NCI-H2081 (cell line): Measurements from ENCODE around the gene DPH5.

Source experiments
- DNase-seq, 2 experiments: peaks; one replicate each; lab custom pipeline; 2025; lab: John Stamatoyannopoulos, UW

DPH5 gene

GRCh38 chr1:101030881-101031280 is 5.3 kb upstream of the DPH5 start:
- DNase-seq, result no peak

DNA sequence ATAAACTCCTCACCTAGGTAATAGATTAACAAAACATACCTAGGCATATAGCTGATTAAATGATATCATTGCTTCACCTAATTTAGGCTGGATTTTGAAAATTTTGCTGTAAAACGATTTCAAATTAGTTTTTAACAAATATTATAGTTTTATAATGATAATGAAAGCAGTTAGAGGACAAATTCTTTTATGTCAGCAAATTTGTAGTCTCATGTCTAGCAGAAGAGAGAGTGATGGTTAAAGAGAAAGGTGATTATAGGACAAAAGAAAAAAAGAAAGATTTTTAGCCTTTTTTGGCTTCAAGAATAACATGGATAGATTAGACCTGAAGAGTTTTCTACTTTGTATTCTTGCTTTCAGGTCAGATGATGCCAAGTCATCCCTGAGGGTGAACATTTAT is 3.6 kb upstream of the DPH5 start:
- DNase-seq, result no peak

- DNase-seq, result no peak
Measured at GRCh38 chr1:101028466-101028865, 2.9 kb upstream of the DPH5 start.

- DNase-seq, result no peak
Measured at GRCh38 chr1:101027194-101027772, 1.7 kb upstream of the DPH5 start.

- DNase-seq, result no peak
Measured at GRCh38 chr1:101026430-101026788, 825 bp upstream of the DPH5 start.

- no peak for DNase-seq
Measured at GRCh38 chr1:101025283-101025656, 314 bp downstream of the DPH5 start.

DNA sequence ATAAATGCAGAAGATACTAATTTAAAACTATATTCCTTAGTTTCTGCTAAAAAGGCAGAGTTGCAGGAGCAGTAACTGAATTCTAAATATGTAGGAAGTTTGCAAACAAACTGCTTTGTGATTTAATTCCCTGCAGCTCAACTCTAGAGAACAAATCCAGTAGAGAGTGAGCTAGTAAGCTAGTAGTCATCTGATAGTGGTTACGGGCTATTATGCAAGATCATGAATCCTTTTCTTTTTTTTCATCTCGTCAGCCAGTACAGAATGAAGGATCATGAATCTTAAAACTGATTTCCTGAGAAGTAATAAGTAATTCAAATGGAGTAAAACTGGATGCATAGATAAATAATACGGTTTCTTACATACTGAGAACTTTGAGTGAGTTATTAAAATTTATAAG is 3.3 kb downstream of the DPH5 start:
- no peak for DNase-seq

DNA sequence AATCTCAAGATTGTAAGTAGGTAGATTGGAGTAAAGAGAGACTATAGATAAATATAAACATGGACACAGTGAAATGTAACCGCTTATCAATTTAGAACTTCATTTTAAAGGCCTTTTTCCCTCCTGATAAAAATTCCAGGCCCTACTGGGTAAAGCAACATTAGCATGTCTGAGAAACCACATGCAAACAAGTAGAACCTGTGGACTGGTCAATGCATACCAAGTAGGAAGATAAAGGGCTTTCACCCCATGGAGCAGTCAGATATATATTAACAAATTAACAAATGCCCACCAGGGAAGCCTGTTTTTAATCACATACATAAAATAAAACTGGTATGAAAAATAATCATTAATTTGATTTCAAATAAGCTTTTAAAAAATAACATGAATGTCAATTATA is 8.1 kb downstream of the DPH5 start:
- no peak for DNase-seq

DNA sequence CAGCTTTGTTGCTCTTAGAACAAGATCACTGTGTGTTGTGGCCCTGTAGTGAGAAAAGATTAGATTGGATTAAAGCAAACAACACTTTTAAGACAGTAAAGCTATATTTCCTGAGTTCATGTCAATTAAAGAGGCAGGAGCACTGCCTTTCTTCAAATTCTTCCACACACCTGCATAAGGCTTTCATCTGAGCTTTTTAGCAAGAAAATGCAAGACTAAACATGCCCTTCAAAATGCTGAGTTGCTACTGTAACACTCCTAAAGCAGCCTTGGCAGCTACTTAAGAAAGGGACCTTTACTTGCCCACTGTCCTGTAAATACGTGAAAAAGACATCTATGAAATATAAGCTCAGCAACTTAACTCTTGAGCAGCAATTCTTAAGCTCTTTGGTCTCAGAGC is 11.8 kb downstream of the DPH5 start:
- DNase-seq, result no peak

DNA sequence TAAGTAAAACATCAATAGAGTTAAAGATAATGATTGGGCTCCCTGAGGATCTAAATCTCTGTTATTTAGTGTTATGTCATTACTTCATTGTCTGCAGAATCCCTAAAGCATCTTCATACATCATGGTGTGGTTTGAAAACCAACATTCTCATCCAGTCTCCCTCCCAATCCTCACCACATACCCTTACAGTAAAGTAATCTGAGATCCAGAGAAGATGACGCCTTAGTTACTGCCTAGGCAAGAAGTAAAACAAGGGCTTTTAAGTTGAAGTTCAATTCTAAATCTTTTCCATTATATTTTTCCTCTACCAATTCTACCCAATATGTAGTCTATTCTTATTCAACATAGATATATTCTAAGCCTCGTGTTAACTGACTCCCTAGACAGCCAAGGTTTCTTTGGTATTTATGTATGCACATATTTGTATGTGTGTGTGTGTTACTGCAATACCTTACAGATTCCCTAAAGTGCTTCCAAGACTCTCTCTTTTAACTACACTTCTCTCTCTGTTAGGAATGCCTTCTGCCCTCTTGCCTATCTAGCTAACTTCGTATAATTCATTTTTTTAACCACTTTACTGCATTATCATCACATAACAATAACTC is 17.3 kb downstream of the DPH5 start:
- no peak for DNase-seq

- no peak for DNase-seq
Measured at GRCh38 chr1:101006553-101006952, 19.0 kb downstream of the DPH5 start.

- DNase-seq, result no peak
Measured at GRCh38 chr1:101005871-101006270, 19.7 kb downstream of the DPH5 start.

DNA sequence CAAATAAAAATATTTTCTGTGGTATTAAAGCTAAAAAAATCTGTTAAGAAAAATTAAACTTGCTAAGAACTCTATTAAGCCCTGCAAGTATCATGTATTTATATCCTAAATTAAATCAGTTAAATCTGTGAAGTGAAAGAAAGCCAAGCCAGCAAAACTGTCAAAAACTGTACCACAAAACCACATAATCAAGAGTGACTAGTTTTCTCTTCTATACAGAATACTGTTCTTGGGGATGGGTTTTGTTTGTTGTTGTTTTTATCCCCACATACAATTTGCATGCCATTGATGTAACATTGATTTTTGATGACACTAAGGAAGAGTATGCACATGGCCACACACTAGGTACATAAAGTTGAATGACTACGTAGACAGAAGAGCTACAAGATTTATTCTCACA is 20.4 kb downstream of the DPH5 start:
- DNase-seq, result no peak

DNA sequence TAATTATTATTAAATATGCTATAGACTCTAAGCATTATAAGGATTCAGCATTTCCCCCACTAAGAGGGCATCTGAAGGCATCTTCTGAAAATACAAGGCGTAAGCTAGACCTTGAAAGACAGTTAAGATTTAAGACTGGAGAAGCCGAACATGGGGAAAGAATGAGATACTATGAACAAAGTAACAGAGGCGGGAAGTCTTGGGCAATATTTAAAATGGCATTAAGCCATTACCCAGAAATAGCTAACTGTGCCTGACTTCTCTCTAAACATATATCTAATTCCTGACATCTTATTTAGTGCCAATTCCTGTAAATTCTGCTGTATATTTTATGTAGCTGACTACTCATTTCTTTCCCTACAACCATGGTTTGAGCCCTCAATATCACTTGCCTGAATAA is 20.9 kb downstream of the DPH5 start:
- DNase-seq, result no peak

GRCh38 chr1:101004061-101004460 is 21.5 kb downstream of the DPH5 start:
- no peak for DNase-seq

GRCh38 chr1:101003012-101003650 is 22.5 kb downstream of the DPH5 start:
- DNase-seq, result no peak

GRCh38 chr1:101002551-101002950 is 23.0 kb downstream of the DPH5 start:
- DNase-seq, result no peak

DNA sequence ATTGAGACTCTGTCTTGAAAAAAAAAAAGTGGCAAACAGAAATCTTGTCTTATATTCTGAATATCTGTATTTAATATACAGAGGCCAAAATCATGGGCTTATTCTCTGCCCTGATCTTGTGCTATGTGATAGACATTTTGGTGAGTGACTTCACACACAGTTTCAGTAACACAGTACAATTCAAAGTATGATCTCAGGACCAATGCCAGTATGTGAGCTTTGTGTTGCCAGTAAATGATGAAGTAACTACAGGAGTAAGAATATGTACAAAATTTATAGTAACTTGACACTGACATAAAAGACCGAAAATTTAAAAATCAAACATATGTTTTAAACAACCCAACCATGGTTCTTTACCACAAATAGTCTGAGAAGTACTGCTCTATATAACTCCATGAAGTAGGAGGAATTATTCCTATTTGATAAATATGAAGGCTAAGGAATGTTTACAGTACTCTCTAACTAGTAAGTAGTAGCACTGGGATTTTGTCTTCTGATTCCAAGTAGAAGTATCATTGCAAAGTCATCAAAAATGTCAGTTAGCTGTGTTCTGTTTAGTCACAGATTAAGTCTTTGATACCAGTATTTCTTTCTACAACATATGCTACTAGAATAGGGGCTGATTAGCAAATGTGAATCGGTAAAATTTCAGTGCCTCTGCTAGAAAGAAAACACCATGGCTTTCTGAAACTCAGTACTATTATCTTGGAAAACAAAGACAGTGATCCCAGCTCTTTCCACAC is 25.3 kb downstream of the DPH5 start:
- DNase-seq, result no peak

DNA sequence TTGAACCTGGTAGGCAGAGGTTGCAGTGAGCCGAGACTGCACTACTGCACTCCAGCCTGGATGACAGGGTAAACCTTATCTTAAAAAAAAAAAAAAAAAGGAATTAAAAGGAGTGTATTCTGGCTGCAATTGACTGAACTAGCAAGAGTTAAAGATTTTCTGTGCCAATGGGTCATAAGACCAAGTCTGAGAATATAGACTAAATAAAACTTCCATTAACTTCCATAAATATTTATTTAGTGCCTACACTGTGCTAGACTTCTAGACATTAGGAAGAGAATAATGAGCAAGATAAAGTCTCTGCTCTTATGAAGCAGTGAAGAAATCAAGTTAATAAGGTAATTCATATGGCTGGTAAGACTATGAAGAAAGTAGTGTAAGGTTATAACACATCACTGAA is 27.2 kb downstream of the DPH5 start:
- DNase-seq, result no peak

DNA sequence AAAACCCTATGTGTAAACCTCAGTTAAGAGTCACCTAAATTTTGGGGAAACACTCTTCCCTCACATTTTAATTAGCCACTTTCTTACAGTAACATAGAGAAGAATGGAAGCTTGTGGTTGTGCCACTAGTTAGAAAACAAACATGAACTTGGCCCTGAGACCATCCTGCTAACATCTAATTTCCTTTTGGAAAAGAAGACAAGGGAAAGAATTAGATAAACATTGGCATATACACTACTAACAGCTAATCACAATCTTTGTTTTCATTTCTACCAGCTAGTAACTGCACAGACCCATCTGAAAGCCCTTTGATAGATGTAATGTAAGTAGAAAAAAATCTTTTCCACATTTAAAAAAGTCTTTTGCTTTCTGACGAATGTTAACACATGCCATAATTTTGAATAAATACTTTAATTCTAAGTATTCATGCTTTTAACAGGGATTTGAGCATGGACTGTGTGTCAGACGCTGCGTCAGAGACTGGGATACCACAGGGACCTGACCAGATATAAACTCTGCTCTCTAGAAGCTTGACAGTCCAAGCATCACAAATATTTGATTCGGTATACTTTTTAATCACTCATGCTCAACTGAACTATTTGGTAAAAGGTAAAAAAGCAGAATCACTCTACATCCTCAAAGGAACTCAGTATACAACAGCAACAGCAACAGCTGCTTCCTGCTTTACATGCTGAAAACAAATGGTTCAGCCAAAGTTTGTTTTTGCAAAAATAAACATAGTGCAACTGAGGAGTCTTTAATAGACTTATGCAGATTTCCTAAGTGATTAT is 30.2 kb downstream of the DPH5 start:
- peak in 1 of 2 experiments; percentile 16 for DNase-seq

DNA sequence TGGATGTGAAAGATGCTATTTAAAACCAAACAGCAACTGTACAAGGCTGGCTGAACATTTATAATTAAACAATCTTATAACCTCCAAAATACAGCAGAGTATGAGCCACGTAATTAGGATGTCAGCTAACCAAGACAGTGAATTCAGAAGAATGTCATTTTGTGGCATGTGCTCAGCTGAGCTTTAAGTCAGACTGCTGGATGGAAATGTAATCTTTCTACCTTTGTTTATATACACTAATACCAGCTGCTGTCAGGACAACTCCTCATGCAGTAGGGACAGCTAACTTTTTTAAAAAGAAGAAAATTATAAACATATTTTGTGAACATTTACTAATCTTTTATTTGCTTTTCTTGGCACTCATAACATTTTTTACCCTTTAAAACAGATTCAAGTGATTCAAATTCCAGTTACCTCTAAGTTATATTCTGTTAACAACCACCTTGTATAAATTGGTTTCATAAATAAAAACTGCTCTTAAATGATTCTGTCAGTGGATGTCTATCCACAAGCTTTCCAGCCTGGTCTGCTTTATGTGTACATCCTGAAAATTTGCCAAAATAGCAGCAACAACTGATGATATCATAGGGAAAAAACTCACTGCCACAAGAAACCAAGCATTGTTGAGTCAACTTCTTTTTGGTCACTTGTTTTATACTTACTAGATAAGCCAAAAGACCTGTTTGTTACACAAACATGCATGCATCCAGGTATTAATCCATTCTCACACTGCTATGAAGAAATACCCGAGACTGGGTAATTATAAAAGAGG is 36.1 kb downstream of the DPH5 start:
- DNase-seq, result no peak

- no peak for DNase-seq
Measured at GRCh38 chr1:100988121-100988520, 37.5 kb downstream of the DPH5 start.
